Stimulated activated naive CD4-positive, alpha-beta T cell treated with Interleukin-2 at 50 U/mL for 16 hours (primary cell): ENCODE measurements around the gene TYSND1.
"Not testable (repeated sequence)": the region's sequence is repeated elsewhere in the genome, so short reads cannot be mapped to it uniquely, and the experiment has no call there.

ENCODE experiments used
- DNase-seq: peaks from one replicate; lab custom pipeline; 2025; lab: John Stamatoyannopoulos, UW

The TYSND1 gene

DNA sequence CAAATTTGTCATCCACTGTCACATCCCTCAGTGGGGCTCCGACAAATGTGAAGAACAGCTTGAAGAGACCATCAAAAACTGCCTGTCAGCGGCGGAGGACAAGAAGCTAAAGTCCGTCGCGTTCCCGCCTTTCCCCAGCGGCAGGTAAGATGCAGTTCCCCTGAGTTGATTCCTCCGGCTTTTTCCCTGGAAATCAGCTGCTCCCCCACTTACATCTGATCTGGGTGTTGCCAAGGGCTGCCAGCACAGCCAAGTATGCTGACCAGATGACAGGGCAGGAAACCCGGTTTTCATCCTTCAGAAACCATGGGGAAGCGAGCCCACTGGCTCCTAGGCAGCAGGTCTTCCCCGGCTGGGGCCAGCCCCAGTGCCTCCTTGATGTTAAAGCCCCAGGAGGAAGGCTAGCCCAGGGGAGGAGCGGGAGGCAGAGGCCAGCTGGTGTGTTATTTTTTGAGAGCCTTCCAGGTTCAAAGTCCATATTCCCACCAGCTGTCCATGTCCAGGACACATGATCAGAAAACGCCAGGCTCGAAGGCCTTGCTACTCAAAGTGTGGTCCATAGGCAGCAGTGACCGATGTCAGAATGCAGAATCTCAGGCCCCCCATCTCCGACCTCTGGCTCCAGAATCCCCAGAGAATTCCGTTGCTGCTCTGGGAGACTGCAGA is 37.3 kb downstream of the TYSND1 start:
- no peak for DNase-seq

DNA sequence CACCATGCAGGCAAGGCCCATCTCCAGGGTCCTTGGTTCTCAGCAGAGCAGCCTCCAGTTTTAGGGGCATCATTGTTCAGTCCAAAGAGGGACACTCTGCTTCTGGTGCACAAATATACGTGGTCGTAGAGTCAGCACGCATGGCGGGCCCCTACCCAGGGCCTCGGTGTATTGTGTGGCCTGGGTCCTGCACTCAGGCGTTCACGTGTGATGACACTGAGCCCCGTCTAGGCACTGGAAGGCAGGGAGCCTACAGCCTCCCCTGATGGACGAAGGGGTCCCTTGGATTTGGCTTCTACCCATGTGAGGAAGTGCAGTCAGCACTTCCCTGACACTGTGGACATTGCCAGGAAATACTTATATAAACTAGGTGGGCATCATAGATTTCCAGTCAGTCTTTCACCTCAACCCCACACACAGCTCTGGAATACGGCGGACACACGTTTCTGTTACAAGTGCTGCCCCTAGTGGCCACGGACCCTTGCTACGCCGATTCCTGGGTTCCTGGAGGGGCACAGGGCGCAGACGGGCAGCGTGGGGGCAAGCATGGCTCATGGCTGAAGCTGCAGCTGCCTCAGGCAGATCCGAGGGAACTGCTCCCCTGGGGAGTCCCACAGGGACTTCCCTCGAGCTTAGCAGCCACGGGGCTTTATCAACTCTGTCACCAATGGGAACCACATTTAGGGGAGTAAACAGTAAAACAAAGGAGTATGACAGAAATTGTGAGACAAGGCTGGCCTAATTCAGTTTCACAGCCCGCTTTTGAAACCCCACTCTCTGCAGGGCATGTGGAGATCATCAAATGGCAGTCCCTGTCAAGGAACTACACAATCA is 39.3 kb downstream of the TYSND1 start:
- DNase-seq, result no peak

DNA sequence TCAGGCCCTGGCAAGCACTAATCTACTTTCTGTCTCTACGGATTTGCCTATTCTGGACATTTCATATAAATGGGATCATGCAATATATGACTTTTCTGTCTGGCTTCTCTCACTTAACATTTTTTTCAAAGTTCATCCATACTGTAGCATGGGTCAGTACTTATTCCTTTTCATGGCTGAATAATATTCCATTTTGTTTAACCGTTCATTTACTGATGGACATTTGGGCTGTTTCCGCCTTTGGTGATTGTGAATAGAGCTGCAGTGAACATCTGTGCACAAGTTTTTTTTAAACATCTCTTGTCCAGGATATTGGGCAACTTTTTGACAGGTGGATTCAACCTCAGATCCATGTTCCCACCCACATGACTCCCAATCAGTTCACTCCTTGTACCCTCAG is 44.8 kb downstream of the TYSND1 start:
- no peak for DNase-seq

GRCh38 chr10:70101068-70101562 is 45.4 kb downstream of the TYSND1 start:
- DNase-seq, result not testable (repeated sequence)

DNA sequence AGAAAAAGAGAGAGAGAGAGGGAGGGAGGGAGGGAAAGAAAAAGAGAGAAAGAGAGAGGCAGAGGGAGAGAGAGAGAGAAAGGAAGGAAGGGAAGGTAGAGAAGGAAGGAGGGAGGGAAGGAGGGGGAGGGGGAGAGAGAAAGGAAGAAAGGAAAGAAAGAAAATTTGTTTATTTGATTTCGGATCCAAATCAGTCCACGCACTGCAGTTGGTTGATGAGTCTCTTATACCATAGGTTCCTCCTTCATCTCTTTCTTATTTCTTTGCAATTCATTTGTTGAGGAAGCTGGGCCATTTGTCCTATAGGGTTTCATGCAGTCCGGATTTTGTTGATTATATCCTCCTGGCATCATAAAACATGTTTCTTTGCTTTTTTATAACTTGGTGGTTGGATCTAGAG is 48.2 kb downstream of the TYSND1 start:
- DNase-seq, result no peak

- DNase-seq, result no peak
Observed at GRCh38 chr10:70097459-70097858, 49.0 kb downstream of the TYSND1 start.

GRCh38 chr10:70096705-70097420 is 49.6 kb downstream of the TYSND1 start:
- no peak for DNase-seq

DNA sequence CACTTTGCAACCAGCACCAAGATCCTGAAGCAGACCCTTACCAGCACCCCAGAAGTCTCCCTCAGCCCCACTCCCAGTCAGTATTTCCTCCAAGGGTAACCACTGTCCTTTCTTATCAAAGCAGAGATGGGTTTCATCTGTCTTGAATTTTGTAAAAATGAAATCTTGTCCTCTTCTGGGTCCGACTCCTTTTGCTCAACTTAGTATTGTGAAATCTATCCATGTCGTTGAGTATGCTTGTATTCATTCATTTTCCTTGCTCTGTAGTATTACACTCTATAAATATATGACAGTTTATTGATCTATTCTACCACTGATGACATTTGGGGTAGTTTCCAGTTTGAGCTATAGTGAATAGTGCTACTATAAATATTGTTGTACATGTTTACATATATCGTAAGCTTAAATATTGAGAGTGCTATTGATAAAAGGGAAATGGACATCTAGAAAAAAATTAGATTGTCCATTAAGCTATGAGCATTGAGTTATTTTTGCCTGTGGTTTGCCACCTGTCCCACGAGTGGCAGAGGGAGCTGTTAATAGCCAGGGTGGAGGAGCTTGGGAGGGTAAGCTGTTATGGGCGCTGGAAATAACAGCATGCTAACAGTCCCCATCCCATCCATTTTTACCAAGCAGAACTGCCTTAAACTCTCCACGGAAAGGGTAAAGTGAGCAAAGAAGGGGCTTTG is 50.3 kb downstream of the TYSND1 start:
- DNase-seq, result no peak

DNA sequence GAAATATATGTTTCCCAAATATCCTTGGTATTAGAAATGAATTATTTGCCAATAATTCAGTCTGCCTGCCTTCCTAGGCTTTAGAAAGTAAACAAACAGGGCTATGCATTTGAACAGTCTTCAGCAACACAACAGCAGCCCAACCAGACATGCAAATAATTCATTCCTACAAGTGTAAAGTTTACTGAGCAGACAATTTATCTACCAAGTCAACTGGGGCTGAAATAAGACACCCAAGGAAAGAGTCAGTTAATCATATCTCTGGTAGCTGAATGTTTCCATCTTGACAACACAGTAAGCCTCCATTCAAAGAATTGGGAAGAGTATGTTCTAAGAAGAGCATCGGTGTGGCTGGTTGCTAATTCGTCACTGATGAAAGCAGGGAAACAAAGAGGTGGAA is 52.2 kb downstream of the TYSND1 start:
- DNase-seq, result no peak

- peak; percentile 3 for DNase-seq
Observed at GRCh38 chr10:70093335-70093944, 53.1 kb downstream of the TYSND1 start.

DNA sequence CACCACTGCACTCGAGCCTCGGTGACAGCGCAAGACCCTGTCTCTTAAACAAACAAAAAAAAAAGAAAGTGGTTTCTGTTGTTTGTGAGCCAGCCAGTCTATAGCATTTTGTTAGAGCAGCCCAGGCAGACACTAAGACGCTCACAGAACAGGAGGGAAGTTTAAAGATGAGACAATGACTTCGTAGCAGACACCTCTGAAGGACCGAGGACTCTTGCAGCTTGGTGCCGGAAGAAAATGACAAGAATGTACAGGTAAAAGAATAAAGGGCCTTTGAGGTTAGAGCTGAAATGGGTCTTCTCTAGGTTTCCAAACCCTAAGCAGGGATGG is 54.1 kb downstream of the TYSND1 start:
- no peak for DNase-seq

DNA sequence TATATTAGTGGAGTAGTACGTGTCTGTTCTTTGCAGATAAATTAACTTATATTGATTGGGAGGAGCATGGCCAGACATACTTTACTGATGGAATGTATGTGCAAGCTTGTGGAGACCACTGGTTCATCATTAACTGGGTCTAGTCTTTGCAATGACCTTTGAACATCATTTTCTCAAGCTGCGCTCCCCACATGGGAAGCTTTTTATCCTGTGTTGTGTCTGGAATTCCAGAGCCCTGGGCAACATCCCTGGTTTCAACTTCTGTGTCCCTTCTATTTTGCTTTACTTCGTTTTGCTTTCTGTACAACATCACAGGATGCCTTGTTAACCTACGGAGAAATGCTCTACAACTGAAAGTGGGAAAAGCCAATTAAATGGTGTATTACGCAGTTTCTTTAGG is 55.5 kb downstream of the TYSND1 start:
- DNase-seq, result no peak

DNA sequence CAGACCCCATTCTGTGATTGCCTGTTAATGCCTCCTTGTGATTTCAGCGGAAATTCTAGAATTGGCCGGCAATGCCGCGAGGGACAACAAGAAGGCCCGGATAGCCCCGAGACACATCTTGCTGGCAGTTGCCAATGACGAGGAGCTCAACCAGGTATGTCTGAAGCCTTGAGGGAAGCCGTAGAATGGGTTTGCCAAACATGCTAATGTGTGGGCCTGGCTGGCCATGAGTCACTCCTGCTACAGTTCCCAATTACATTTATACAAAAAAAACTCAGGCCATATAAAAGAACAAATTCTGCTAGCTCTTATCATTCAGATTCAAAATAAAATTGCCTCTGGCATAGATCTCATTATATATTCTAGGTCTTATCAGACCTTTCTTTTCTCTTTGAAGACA is 56.5 kb downstream of the TYSND1 start:
- no peak for DNase-seq

- DNase-seq, result no peak
Observed at GRCh38 chr10:70088308-70088698, 58.2 kb downstream of the TYSND1 start.
